H1 (cell line): Measurements from ENCODE around the gene RNF10. TPM values are rescaled to one million over a fixed set of nuclear protein-coding genes. Genes with fewer than 3 reads are reported as not detected.

ENCODE experiments used
- CTCF ChIA-PET: fragments of 300-600 bp; sonication (Branson Sonifier 250); formaldehyde crosslinking; loops from one replicate; lab custom pipeline; 2021; ENCODE audit not compliant: partially characterized antibody; lab: Charles Lee
- POLR2A ChIA-PET: fragments of 300-600 bp; sonication (Branson Sonifier 250); formaldehyde crosslinking; loops from one replicate; lab custom pipeline; 2021; ENCODE audit warnings: inconsistent platforms; ENCODE audit not compliant: partially characterized antibody; lab: Charles Lee
- DNase-seq, 2 experiments: peaks; one replicate each; pipeline versions ENCODE4 v3.0.0 to v3.0.0-alpha.2; 2010 to 2022; ENCODE audit warnings: low spot score in 2 of 2, low read depth in 1 of 2, mixed read lengths in 1 of 2
- FAIRE-seq: peaks from 2 replicates; lab custom pipeline; 2011; peaks lifted over from hg19 to GRCh38; lab: Jason Lieb, UNC
- H2AFZ ChIP-seq: 2 replicates; pipeline ENCODE4 v1.8.1; 2012; ENCODE audit warnings: low read length, inconsistent platforms
- H2AK5ac ChIP-seq: 2 replicates; pipeline ENCODE4 v1.6.1; 2013; ENCODE audit warnings: low read depth, low read length
- H2BK120ac ChIP-seq: replicated peaks from 2 replicates; pipeline ENCODE3; 2013; ENCODE audit warnings: low read depth, low read length, inconsistent platforms
- H2BK12ac ChIP-seq: 2 replicates; pipeline ENCODE4 v1.6.1; 2013; ENCODE audit warnings: low read depth, low read length
- H2BK15ac ChIP-seq: 2 replicates; pipeline ENCODE4 v1.6.1; 2013; ENCODE audit warnings: low read length
- H2BK20ac ChIP-seq: 2 replicates; pipeline ENCODE4 v1.6.1; 2013; ENCODE audit warnings: low read length
- H2BK5ac ChIP-seq: 2 replicates; pipeline ENCODE4 v1.6.1; 2013; ENCODE audit warnings: low read depth, low read length
- H3K14ac ChIP-seq: 2 replicates; pipeline ENCODE4 v1.6.1; 2013; ENCODE audit warnings: inconsistent platforms; ENCODE audit not compliant: insufficient read length
- H3K18ac ChIP-seq: 2 replicates; pipeline ENCODE4 v1.6.1; 2013; ENCODE audit warnings: low read length; ENCODE audit errors: extremely low read depth
- H3K23ac ChIP-seq: 2 replicates; pipeline ENCODE4 v1.6.1; 2013; ENCODE audit warnings: inconsistent platforms; ENCODE audit not compliant: insufficient read length
- H3K23me2 ChIP-seq: 2 replicates; pipeline ENCODE4 v1.6.1; 2013; ENCODE audit warnings: low read depth, low read length
- H3K27ac ChIP-seq: 2 replicates; pipeline ENCODE4 v1.6.1; 2011; ENCODE audit warnings: low read depth, low read length, inconsistent platforms
- H3K27me3 ChIP-seq, 4 experiments: replicated peaks in 1 of 4; 1 replicate in 1 of 4; 2 replicates in 3 of 4; pipeline versions ENCODE4 v1.6.1 to v1.8.1; 2011 to 2013; ENCODE audit warnings: low read length in 3 of 4, mild to moderate bottlenecking in 3 of 4, inconsistent platforms in 2 of 4, mixed read lengths in 2 of 4, moderate library complexity in 1 of 4; ENCODE audit not compliant: control insufficient read depth in 3 of 4, insufficient read depth in 3 of 4; ENCODE audit errors: extremely low read depth in 1 of 4
- H3K36me3 ChIP-seq, 4 experiments: 2 replicates each; pipeline versions ENCODE4 v1.6.1 to v1.8.1; 2011 to 2013; ENCODE audit warnings: mild to moderate bottlenecking in 4 of 4, low read length in 3 of 4, moderate library complexity in 2 of 4, control low read depth in 1 of 4, inconsistent platforms in 1 of 4; ENCODE audit not compliant: insufficient read depth in 4 of 4, control insufficient read depth in 2 of 4
- H3K4ac ChIP-seq: replicated peaks from 2 replicates; pipeline ENCODE3; 2013; ENCODE audit warnings: low read length, low read depth, mixed read lengths, inconsistent platforms; ENCODE audit not compliant: insufficient read length
- H3K4me1 ChIP-seq, 4 experiments: replicated peaks in 1 of 4; 1 replicate in 1 of 4; 2 replicates in 3 of 4; pipeline versions ENCODE4 v1.6.1 to v1.8.1; 2011 to 2013; ENCODE audit warnings: low read length in 3 of 4, inconsistent platforms in 2 of 4, mixed read lengths in 1 of 4; ENCODE audit not compliant: insufficient read depth in 4 of 4, control insufficient read depth in 3 of 4
- H3K4me2 ChIP-seq, 2 experiments: 2 replicates each; pipeline versions ENCODE4 v1.6.1 to v1.8.1; 2011 to 2013; ENCODE audit warnings: low read depth in 2 of 2, low read length in 2 of 2, control low read depth in 1 of 2, inconsistent platforms in 1 of 2, mild to moderate bottlenecking in 1 of 2; ENCODE audit not compliant: insufficient read depth in 1 of 2
- H3K4me3 ChIP-seq, 4 experiments: fragments of 200-600, 300-600 bp in 1 of 4; sonication (generic), shearing (Covaris generic), sonication (Bioruptor Twin) in 1 of 4; 2 replicates each; pipeline versions ENCODE4 v1.5.1 to v1.8.1; 2011 to 2016; ENCODE audit warnings: low read length in 4 of 4, low read depth in 3 of 4, control low read depth in 2 of 4, inconsistent platforms in 2 of 4, mild to moderate bottlenecking in 2 of 4, mixed read lengths in 1 of 4, moderate library complexity in 1 of 4; ENCODE audit not compliant: insufficient read depth in 2 of 4; ENCODE audit errors: extremely low read depth in 1 of 4
- H3K56ac ChIP-seq: replicated peaks from 2 replicates; pipeline ENCODE3; 2013; ENCODE audit warnings: low read depth, mild to moderate bottlenecking, mixed read lengths, low read length, inconsistent platforms; ENCODE audit not compliant: insufficient read length
- H3K79me1 ChIP-seq: 2 replicates; pipeline ENCODE4 v1.6.1; 2013; ENCODE audit warnings: low read depth, low read length, control low read depth
- H3K79me2 ChIP-seq, 2 experiments: 2 replicates each; pipeline versions ENCODE4 v1.6.1 to v1.8.1; 2012 to 2013; ENCODE audit warnings: low read length in 2 of 2, mild to moderate bottlenecking in 2 of 2, inconsistent platforms in 1 of 2; ENCODE audit not compliant: insufficient read depth in 2 of 2, control insufficient read depth in 1 of 2
- H3K9ac ChIP-seq, 4 experiments: replicated peaks in 1 of 4; 1 replicate in 1 of 4; 2 replicates in 3 of 4; pipeline versions ENCODE4 v1.6.1 to v1.8.1; 2011 to 2013; ENCODE audit warnings: low read depth in 3 of 4, low read length in 3 of 4, control low read depth in 2 of 4, mild to moderate bottlenecking in 2 of 4, moderate library complexity in 2 of 4, inconsistent platforms in 1 of 4; ENCODE audit errors: extremely low read depth in 1 of 4
- H3K9me3 ChIP-seq, 2 experiments: 2 replicates each; pipeline versions ENCODE4 v1.6.1 to v1.8.1; 2012 to 2013; ENCODE audit warnings: mild to moderate bottlenecking in 2 of 2, moderate library complexity in 2 of 2, control low read depth in 1 of 2, inconsistent platforms in 1 of 2, low read depth in 1 of 2, low read length in 1 of 2, mixed read lengths in 1 of 2; ENCODE audit not compliant: insufficient read depth in 2 of 2
- H4K20me1 ChIP-seq, 2 experiments: replicated peaks in 1 of 2; 2 replicates each; pipeline versions ENCODE3 to v1.8.1; 2011 to 2013; ENCODE audit warnings: inconsistent platforms in 2 of 2, low read length in 2 of 2, mild to moderate bottlenecking in 1 of 2; ENCODE audit not compliant: insufficient read depth in 2 of 2, control insufficient read depth in 1 of 2
- H4K5ac ChIP-seq: 2 replicates; pipeline ENCODE4 v1.6.1; 2013; ENCODE audit warnings: low read length, low read depth, mixed read lengths, inconsistent platforms; ENCODE audit not compliant: insufficient read length
- H4K8ac ChIP-seq: 2 replicates; pipeline ENCODE4 v1.8.0; 2013; ENCODE audit warnings: mild to moderate bottlenecking, moderate library complexity, low read length, inconsistent platforms; ENCODE audit not compliant: insufficient read depth; ENCODE audit errors: extremely low read depth
- H4K91ac ChIP-seq: replicated peaks from 2 replicates; pipeline ENCODE3; 2013; ENCODE audit warnings: low read length, mixed read lengths, inconsistent platforms; ENCODE audit not compliant: insufficient read length
- CBX5 ChIP-seq: fragments of 300-800, 300-1000 bp; sonication (generic); IDR thresholded peaks from 2 replicates; pipeline ENCODE4 v1.7.1; 2016; ENCODE audit warnings: antibody characterized with exemption, low read length, low read depth
- HDAC6 ChIP-seq: IDR thresholded peaks from one replicate; pipeline ENCODE4 v1.7.1; 2012; ENCODE audit warnings: low read depth, mild to moderate bottlenecking, inconsistent platforms, low read length, moderate library complexity
- JUN ChIP-seq: IDR thresholded peaks from 2 replicates; pipeline ENCODE4 v1.6.1; 2011; ENCODE audit warnings: low read depth, mild to moderate bottlenecking, improper control_type of control experiment, low read length
- MAFK ChIP-seq: IDR thresholded peaks from 2 replicates; pipeline ENCODE4 v1.6.1; 2012; ENCODE audit warnings: low read depth, mild to moderate bottlenecking, improper control_type of control experiment, low read length
- POLR2AphosphoS5 ChIP-seq: IDR thresholded peaks from 2 replicates; pipeline ENCODE4 v1.6.1; 2011; ENCODE audit warnings: low read depth, low read length
- RAD21 ChIP-seq, 2 experiments: IDR thresholded peaks in 1 of 2; conservative IDR thresholded peaks in 1 of 2; 2 replicates each; pipeline ENCODE4 v1.6.1; 2011; ENCODE audit warnings: low read depth in 2 of 2, low read length in 2 of 2, improper control_type of control experiment in 1 of 2, inconsistent platforms in 1 of 2, mild to moderate bottlenecking in 1 of 2, moderate library complexity in 1 of 2
- RBBP5 ChIP-seq: IDR thresholded peaks from 2 replicates; pipeline ENCODE4 v1.7.1; 2012; ENCODE audit warnings: low read depth, mild to moderate bottlenecking, inconsistent platforms, low read length, moderate library complexity, borderline replicate concordance
- TAF7 ChIP-seq: optimal IDR thresholded peaks from 2 replicates; pipeline ENCODE3; 2011; ENCODE audit warnings: low read depth, mild to moderate bottlenecking, inconsistent platforms, low read length, moderate library complexity, borderline replicate concordance
- WGBS, 2 experiments: shearing (Covaris generic) in 1 of 2; methylation state at CpG; one replicate each; pipeline versions ENCODE4 v1.1.6 to v1.1.7; 2013 to 2015; ENCODE audit warnings: low lambda C conversion rate in 2 of 2, mixed read lengths in 2 of 2, inconsistent platforms in 1 of 2, low coverage in 1 of 2, missing lambda C conversion rate in 1 of 2; ENCODE audit not compliant: insufficient replicate concordance in 2 of 2, insufficient coverage in 1 of 2, insufficient read length in 1 of 2; ENCODE audit errors: extremely low coverage in 1 of 2, missing lambda C conversion rate in 1 of 2; 5-methylcytosine and 5-hydroxymethylcytosine counted together
- polyA plus RNA-seq, 7 experiments: library from polyadenylated mRNA; depleted of rRNA in 3 of 7; stranded (reverse) in 5 of 7; unstranded in 2 of 7; fragments of >200 nt in 5 of 7; fragments of 200-250 nt in 2 of 7; gene quantifications; 1 replicate in 5 of 7; 2 replicates in 1 of 7; 4 replicates in 1 of 7; pipeline versions ENCODE4 v1.2.1 to v1.2.3, GENCODE V29; 2011 to 2013; ENCODE audit warnings: missing spikeins in 2 of 7, mixed read lengths in 2 of 7
- total RNA-seq: library from RNA; stranded (reverse); fragmentation: NEBNext Ultra II Directional; extraction: Animal tissue kit (Norgen Biotek cat#: 25700); gene quantifications from 2 replicates; pipeline ENCODE4 v1.2.1, GENCODE V29; 2021
- TF ChIP-seq, protein P1 (sequence below), 3 experiments: IDR thresholded peaks; 1 replicate in 2 of 3; 2 replicates in 1 of 3; pipeline versions ENCODE4 v1.5.1 to v1.6.1; 2011; ENCODE audit warnings: low read length in 3 of 3, mild to moderate bottlenecking in 3 of 3, inconsistent platforms in 2 of 3, low read depth in 1 of 3, moderate library complexity in 1 of 3; ENCODE audit not compliant: insufficient read depth in 1 of 3; ENCODE audit errors: control extremely low read depth in 1 of 3

The RNF10 gene
- total and polyA plus RNA-seq, 2 of the 8 experiments (the other 6 are each of a cell fraction or from before 2014, with no cell fraction given): 71.6 to 171 TPM

DNA sequence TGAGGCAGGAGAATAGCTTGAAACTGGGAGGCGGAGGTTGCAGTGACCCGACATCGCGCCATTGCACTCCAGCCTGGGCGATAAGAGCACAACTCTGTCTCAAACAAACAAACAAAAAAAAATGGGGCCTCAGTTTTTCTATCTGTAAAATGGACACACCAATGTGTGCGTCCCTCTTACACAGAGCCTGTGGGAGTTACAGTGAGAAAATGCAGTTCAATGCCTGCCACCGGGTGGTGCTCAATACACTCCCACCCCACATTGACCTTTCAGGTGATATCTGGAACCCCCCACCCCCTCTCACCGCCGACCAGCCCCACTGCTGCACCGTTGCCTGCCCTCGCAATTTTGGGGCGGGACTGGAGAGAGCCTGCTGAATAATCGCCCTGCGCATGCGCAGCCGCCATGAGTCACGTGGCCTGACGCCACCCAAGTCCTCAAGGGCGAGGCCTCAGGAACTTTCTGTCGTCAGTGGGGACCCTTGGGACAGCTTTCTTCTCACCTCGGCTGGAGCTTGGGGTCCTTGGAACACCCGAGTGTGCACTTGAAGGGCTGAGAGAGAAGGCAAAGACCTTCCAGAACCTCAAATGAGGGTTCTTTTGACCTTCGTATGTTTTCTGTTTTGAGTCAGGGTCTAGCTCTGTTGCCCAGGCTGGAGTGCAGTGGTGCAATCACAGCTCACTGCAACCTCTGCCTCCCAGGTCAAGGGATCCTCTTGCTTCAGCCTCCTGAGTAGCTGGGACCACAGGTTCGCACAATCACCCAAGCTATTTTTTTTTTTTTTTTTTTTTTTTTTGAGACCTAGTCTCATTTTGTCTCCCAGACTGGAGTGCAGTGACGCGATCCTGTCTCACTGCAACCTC is 91.6 kb downstream of the RNF10 start:
- FAIRE-seq (no peak), DNase-seq (peak; percentile 51 to 76)
- no peaks in the 10 kb centered on the region for H3K27me3 ChIP-seq
- 84% methylated on average over 23 of the region's 26 CpGs; no CpG with 5 or more reads in 1 of the 2 experiments for WGBS, 2 experiments
- H3K4me1 ChIP-seq: no peaks in the 10 kb centered on the region
- ChIA-PET POLR2A (interaction anchor here (0.6 to 1.2 kb wide), 6 partner anchors 31 to 156 kb away, joined by 3 to 6 read pairs (median 3); partner anchors contain the start of gene POP5), CTCF (interaction anchor here (0.6 to 6.6 kb wide), 25 partner anchors 9 to 346 kb away, joined by 3 to 70 read pairs (median 4); partner anchors contain the start of gene POP5)
- H2AK5ac ChIP-seq: no peak overlapping the region
- no peaks in the 10 kb centered on the region for H3K79me1 ChIP-seq
- no peaks in the 10 kb centered on the region for H3K36me3 ChIP-seq
- H2BK12ac ChIP-seq: peak overlapping the region; percentile 9; the same call in 1 of the 2 replicates
- H2BK15ac ChIP-seq: no peak overlapping the region
- no peak overlapping the region for H2BK5ac ChIP-seq
- H3K23ac ChIP-seq: no peak overlapping the region
- H3K27ac ChIP-seq: no peak overlapping the region
- H2BK120ac ChIP-seq: no peak overlapping the region
- H3K4ac ChIP-seq: no peak overlapping the region
- no peak overlapping the region for H3K18ac ChIP-seq
- no peak overlapping the region for H4K5ac ChIP-seq
- no peak overlapping the region for H3K14ac ChIP-seq
- H3K56ac ChIP-seq: no peak overlapping the region
- H4K20me1 ChIP-seq: no peaks in the 10 kb centered on the region
- H3K4me3 ChIP-seq: no peak overlapping the region
- peak overlapping the region; percentile 3 for H4K91ac ChIP-seq
- H3K4me2 ChIP-seq: no peak overlapping the region
- no peak overlapping the region for H2BK20ac ChIP-seq
- H4K8ac ChIP-seq: no peak overlapping the region
- H3K9me3 ChIP-seq: no peaks in the 10 kb centered on the region
- no peaks in the 10 kb centered on the region for H3K23me2 ChIP-seq
- H3K9ac ChIP-seq: no peak overlapping the region
- no peak overlapping the region for H2AFZ ChIP-seq
- no peaks in the 10 kb centered on the region for H3K79me2 ChIP-seq
- TF ChIP-seq RAD21 (IDR thresholded peaks at IDR 0.05 in 1 of 2, conservative IDR thresholded peaks at IDR 0.05 in 1 of 2; ENCODE audit: low read depth in 2 of 2, low read length in 2 of 2) (peak; percentile 62 to 67), HDAC6 (no peak), MAFK (no peak), CBX5 (no peak), JUN (no peak), RBBP5 (no peak), TAF7 (no peak), POLR2AphosphoS5 (no peak)
- TF ChIP-seq, protein P1, sequence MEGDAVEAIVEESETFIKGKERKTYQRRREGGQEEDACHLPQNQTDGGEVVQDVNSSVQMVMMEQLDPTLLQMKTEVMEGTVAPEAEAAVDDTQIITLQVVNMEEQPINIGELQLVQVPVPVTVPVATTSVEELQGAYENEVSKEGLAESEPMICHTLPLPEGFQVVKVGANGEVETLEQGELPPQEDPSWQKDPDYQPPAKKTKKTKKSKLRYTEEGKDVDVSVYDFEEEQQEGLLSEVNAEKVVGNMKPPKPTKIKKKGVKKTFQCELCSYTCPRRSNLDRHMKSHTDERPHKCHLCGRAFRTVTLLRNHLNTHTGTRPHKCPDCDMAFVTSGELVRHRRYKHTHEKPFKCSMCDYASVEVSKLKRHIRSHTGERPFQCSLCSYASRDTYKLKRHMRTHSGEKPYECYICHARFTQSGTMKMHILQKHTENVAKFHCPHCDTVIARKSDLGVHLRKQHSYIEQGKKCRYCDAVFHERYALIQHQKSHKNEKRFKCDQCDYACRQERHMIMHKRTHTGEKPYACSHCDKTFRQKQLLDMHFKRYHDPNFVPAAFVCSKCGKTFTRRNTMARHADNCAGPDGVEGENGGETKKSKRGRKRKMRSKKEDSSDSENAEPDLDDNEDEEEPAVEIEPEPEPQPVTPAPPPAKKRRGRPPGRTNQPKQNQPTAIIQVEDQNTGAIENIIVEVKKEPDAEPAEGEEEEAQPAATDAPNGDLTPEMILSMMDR (IDR thresholded peaks at IDR 0.05; ENCODE audit: control extremely low read depth in 1 of 3, insufficient read depth in 1 of 3, low read depth in 1 of 3, low read length in 3 of 3): peak; percentile 53 to 63 (median 58)
